GM10248 (cell line): ENCODE measurements around the gene SFSWAP.

Experiments used
- CTCF ChIA-PET: fragments of 300-600 bp; sonication (Branson Sonifier 250); formaldehyde crosslinking; extraction: SDS; loops from one replicate; lab custom pipeline; 2021; ENCODE audit warnings: antibody characterized with exemption; lab: Yijun Ruan, JAX
- POLR2A ChIA-PET: fragments of 350-650 bp; sonication (Branson Sonifier 250); formaldehyde crosslinking; extraction: SDS; loops from one replicate; lab custom pipeline; 2020; ENCODE audit warnings: antibody characterized with exemption; lab: Yijun Ruan, JAX
- DNase-seq: peaks from one replicate; pipeline ENCODE4 v3.0.0; 2012; ENCODE audit errors: extremely low spot score
- CTCF ChIP-seq: IDR thresholded peaks from 2 replicates; pipeline ENCODE4 v1.5.1; 2012; ENCODE audit warnings: mild to moderate bottlenecking, low read depth; ENCODE audit errors: extremely low read depth, missing control alignments, control extremely low read depth

SFSWAP gene

GRCh38 chr12:131825146-131825892, 114.4 kb downstream of the SFSWAP start:
- no peak for TF ChIP-seq CTCF
- POLR2A ChIA-PET = no interaction called here
- CTCF ChIA-PET = interaction anchor here (3.7 kb wide), 1 partner anchor 721 kb away, joined by 15 read pairs; no protein-coding TSS in a partner anchor
- DNase-seq = no peak

- POLR2A ChIA-PET = no interaction called here
- CTCF ChIA-PET = interaction anchor here (3.7 kb wide), 1 partner anchor 722 kb away, joined by 15 read pairs; no protein-coding TSS in a partner anchor
- no peak for TF ChIP-seq CTCF
- DNase-seq = no peak
Measured at GRCh38 chr12:131826097-131826928, 115.4 kb downstream of the SFSWAP start.

GRCh38 chr12:131827961-131828534, 117.2 kb downstream of the SFSWAP start, which contains the start of gene MMP17:
MMP17 (plus strand) TSS chr12:131828393; CDS start chr12:131828495, 102 bp downstream.
- peak; percentile 50 for TF ChIP-seq CTCF
- POLR2A ChIA-PET = no interaction called here
- CTCF ChIA-PET = interaction anchor here (1.5 to 4.4 kb wide), 2 partner anchors 723 to 726 kb away, joined by 4 to 47 read pairs; no protein-coding TSS in a partner anchor
- DNase-seq = peak; percentile 64

GRCh38 chr12:131828671-131829355, 117.9 kb downstream of the SFSWAP start:
- no peak for DNase-seq
- ChIA-PET CTCF (interaction anchor here (1.5 to 4.4 kb wide), 2 partner anchors 724 to 727 kb away, joined by 4 to 47 read pairs; no protein-coding TSS in a partner anchor), POLR2A (no interaction called here)
- TF ChIP-seq CTCF = no peak

- no peak for TF ChIP-seq CTCF
- ChIA-PET CTCF (interaction anchor here (1.5 to 4.4 kb wide), 2 partner anchors 724 to 728 kb away, joined by 4 to 47 read pairs; no protein-coding TSS in a partner anchor), POLR2A (no interaction called here)
- no peak for DNase-seq
Measured at GRCh38 chr12:131829356-131829747, 118.5 kb downstream of the SFSWAP start.
